Spleen (tissue), 11 donors: ENCODE measurements around the gene CSMD2. TPM values are rescaled to one million over a fixed set of nuclear protein-coding genes. Genes with fewer than 3 reads are reported as not detected.

Experiments
- DNase-seq: peaks from one replicate; pipeline ENCODE4 v3.0.0-alpha.2; 2020
- H3K27ac ChIP-seq, 8 donors: fragments of 200-600 bp; sonication (generic) in 7 of 8; 1 replicate in 4 of 8; 2 replicates in 4 of 8; pipeline versions ENCODE4 v1.5.0 to v1.8.0; 2016 to 2021; ENCODE audit warnings: inconsistent platforms in 4 of 8, mild to moderate bottlenecking in 4 of 8, moderate library complexity in 1 of 8
- H3K27me3 ChIP-seq, 7 donors: fragments of 200-600 bp; sonication (generic) in 6 of 7; replicated peaks in 1 of 7; 1 replicate in 4 of 7; 2 replicates in 3 of 7; pipeline versions ENCODE4 v1.5.0 to v1.8.0; 2016 to 2021; ENCODE audit warnings: inconsistent platforms in 3 of 7, mild to moderate bottlenecking in 1 of 7
- H3K36me3 ChIP-seq, 6 donors: fragments of 200-600 bp; sonication (generic) in 5 of 6; 1 replicate in 4 of 6; 2 replicates in 2 of 6; pipeline versions ENCODE4 v1.5.0 to v1.8.0; 2016 to 2021; ENCODE audit warnings: inconsistent platforms in 2 of 6
- H3K4me1 ChIP-seq, 6 donors: fragments of 200-600 bp; sonication (generic) in 5 of 6; 1 replicate in 3 of 6; 2 replicates in 3 of 6; pipeline versions ENCODE4 v1.5.0 to v1.8.0; 2016 to 2021; ENCODE audit warnings: inconsistent platforms in 3 of 6
- H3K4me3 ChIP-seq, 8 donors: fragments of 200-600 bp; sonication (generic) in 7 of 8; 1 replicate in 4 of 8; 2 replicates in 4 of 8; pipeline versions ENCODE4 v1.5.0 to v1.8.0; 2016 to 2021; ENCODE audit warnings: inconsistent platforms in 4 of 8, mild to moderate bottlenecking in 4 of 8, moderate library complexity in 2 of 8
- H3K9me3 ChIP-seq, 8 donors: fragments of 200-600 bp; sonication (generic) in 7 of 8; 1 replicate in 4 of 8; 2 replicates in 4 of 8; pipeline versions ENCODE4 v1.5.0 to v1.8.0; 2016 to 2021; ENCODE audit warnings: inconsistent platforms in 4 of 8
- CTCF ChIP-seq, 11 experiments: fragments of 200-600 bp in 7 of 11; fragments of 450-650 bp in 4 of 11; sonication (generic) in 4 of 11; IDR thresholded peaks in 8 of 11; conservative IDR thresholded peaks in 3 of 11; 1 replicate in 7 of 11; 2 replicates in 4 of 11; pipeline versions ENCODE4 v1.4.0 to v1.8.0; 2016 to 2021; ENCODE audit warnings: antibody characterized with exemption in 11 of 11, inconsistent platforms in 4 of 11, mild to moderate bottlenecking in 1 of 11
- POLR2A ChIP-seq, 3 donors: fragments of 450-650 bp; IDR thresholded peaks; one replicate each; pipeline ENCODE4 v1.5.1; 2017; ENCODE audit warnings: antibody characterized with exemption in 3 of 3, mild to moderate bottlenecking in 1 of 3
- POLR2AphosphoS5 ChIP-seq, 3 donors: sonication (generic); formaldehyde crosslinking; IDR thresholded peaks; one replicate each; pipeline ENCODE4 v1.5.1; 2017; ENCODE audit warnings: antibody characterized with exemption in 3 of 3
- WGBS, 5 donors: extraction: QIAGEN DNeasy Blood & Tissue Kit in 3 of 5; methylation state at CpG; one replicate each; pipeline versions ENCODE4 v1.1.5 to v1.1.7; 2013 to 2018; 5-methylcytosine and 5-hydroxymethylcytosine counted together
- intact Hi-C: fragments of 100-400 bp; cut with DNase I; formaldehyde crosslinking; loops from one replicate; pipeline ENCODE4 v1.15.0; 2023; ENCODE audit warnings: low total_unique reads
- polyA plus RNA-seq, 3 donors: library from polyadenylated mRNA; stranded (reverse); fragments of 200-250 nt; gene quantifications; one replicate each; pipeline ENCODE4 v1.2.1, GENCODE V29; 2013
- total RNA-seq, 7 donors: library from RNA; depleted of rRNA in 3 of 7; stranded (reverse); fragments of >200 nt in 3 of 7; fragmentation: NEBNext Ultra II Directional in 4 of 7; extraction: Animal tissue kit (Norgen Biotek cat#: 25700) in 4 of 7; gene quantifications; one replicate each; pipeline versions ENCODE4 v1.1.0 to v1.2.1, GENCODE V29; 2016 to 2021
- donor health status: healthy with polysubstance abuse.
- donor health status: DM: no; HTN: no; CAD: no; lungs with moderate emphysema.
- donor health status: DM: no; HTN: no; CAD: no.
- donor health status: Bipolar disorder and iron deficiency.
- donor health status: healthy.
- donor health status: DM: no; HTN: no; CAD: no.
- donor health status: DM: yes; HTN: yes; CAD: no.

The CSMD2 gene
- total and polyA plus RNA-seq, 10 donors: 0.12 to 2.7 (median 0.96) TPM

- Histone ChIP-seq H3K36me3 (no peaks in the 10 kb centered on the region), H3K4me1 (no peaks in the 10 kb centered on the region), H3K9me3 (no peaks in the 10 kb centered on the region), H3K27me3 (peaks cover 0 to 66% (median 0%) of the 10 kb centered on the region in 7 donors), H3K4me3 (no peak overlapping the region), H3K27ac (no peak overlapping the region)
- TF ChIP-seq POLR2AphosphoS5 (IDR thresholded peaks at IDR 0.05) (no peak), CTCF (IDR thresholded peaks at IDR 0.05 in 8 of 11, conservative IDR thresholded peaks at IDR 0.05 in 3 of 11) (no peak)
- no peak for DNase-seq
- intact Hi-C loops: no loop called here
- WGBS, 5 donors: 62 to 75% (median 68%) methylated on average over 9 of the region's 9 CpGs
Observed at GRCh38 chr1:33713058-33713877, 451.8 kb downstream of the CSMD2 start.

GRCh38 chr1:33712186-33712585 is 452.8 kb downstream of the CSMD2 start:
- H3K4me3 ChIP-seq: no peak overlapping the region
- no peak for DNase-seq
- H3K27ac ChIP-seq: no peak overlapping the region
- H3K27me3 ChIP-seq: peaks cover 0 to 68% (median 0%) of the 10 kb centered on the region in 7 donors
- TF ChIP-seq POLR2A (IDR thresholded peaks at IDR 0.05): no peak
- WGBS, 5 donors: 55 to 78% (median 69%) methylated on average over 6 of the region's 6 CpGs
- no peaks in the 10 kb centered on the region for H3K9me3 ChIP-seq
- H3K4me1 ChIP-seq: no peaks in the 10 kb centered on the region
- intact Hi-C loops: no loop called here
- no peaks in the 10 kb centered on the region for H3K36me3 ChIP-seq

GRCh38 chr1:33711511-33711910 is 453.5 kb downstream of the CSMD2 start:
- Histone ChIP-seq H3K4me3 (no peak overlapping the region), H3K9me3 (no peaks in the 10 kb centered on the region), H3K27me3 (peaks cover 0 to 75% (median 0%) of the 10 kb centered on the region in 7 donors), H3K27ac (no peak overlapping the region), H3K36me3 (no peaks in the 10 kb centered on the region), H3K4me1 (no peaks in the 10 kb centered on the region)
- intact Hi-C loops: no loop called here
- TF ChIP-seq CTCF (IDR thresholded peaks at IDR 0.05 in 8 of 11, conservative IDR thresholded peaks at IDR 0.05 in 3 of 11) (no peak), POLR2AphosphoS5 (IDR thresholded peaks at IDR 0.05) (no peak), POLR2A (IDR thresholded peaks at IDR 0.05) (no peak)
- WGBS, 5 donors: 37 to 62% (median 55%) methylated on average over 6 of the region's 6 CpGs
- no peak for DNase-seq

- no peaks in the 10 kb centered on the region for H3K9me3 ChIP-seq
- 45 to 62% (median 55%) methylated on average over 2 of the region's 2 CpGs for WGBS, 5 donors
- H3K36me3 ChIP-seq: no peaks in the 10 kb centered on the region
- H3K27ac ChIP-seq: no peak overlapping the region
- no peak for DNase-seq
- intact Hi-C loops: no loop called here
- no peaks in the 10 kb centered on the region for H3K4me1 ChIP-seq
- no peak for TF ChIP-seq CTCF (IDR thresholded peaks at IDR 0.05 in 8 of 11, conservative IDR thresholded peaks at IDR 0.05 in 3 of 11)
- TF ChIP-seq POLR2AphosphoS5 (IDR thresholded peaks at IDR 0.05): no peak
- no peak for TF ChIP-seq POLR2A (IDR thresholded peaks at IDR 0.05)
- H3K4me3 ChIP-seq: no peak overlapping the region
- peaks cover 0 to 78% (median 0%) of the 10 kb centered on the region in 7 donors for H3K27me3 ChIP-seq
Observed at GRCh38 chr1:33710967-33711366, 454.1 kb downstream of the CSMD2 start.
